ENCODE measurements around the gene VDAC1.
A peak's percentile ranks its signal among the peaks of the same experiment; 100 is the strongest.

The VDAC1 gene, protein sequence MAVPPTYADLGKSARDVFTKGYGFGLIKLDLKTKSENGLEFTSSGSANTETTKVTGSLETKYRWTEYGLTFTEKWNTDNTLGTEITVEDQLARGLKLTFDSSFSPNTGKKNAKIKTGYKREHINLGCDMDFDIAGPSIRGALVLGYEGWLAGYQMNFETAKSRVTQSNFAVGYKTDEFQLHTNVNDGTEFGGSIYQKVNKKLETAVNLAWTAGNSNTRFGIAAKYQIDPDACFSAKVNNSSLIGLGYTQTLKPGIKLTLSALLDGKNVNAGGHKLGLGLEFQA

DNA sequence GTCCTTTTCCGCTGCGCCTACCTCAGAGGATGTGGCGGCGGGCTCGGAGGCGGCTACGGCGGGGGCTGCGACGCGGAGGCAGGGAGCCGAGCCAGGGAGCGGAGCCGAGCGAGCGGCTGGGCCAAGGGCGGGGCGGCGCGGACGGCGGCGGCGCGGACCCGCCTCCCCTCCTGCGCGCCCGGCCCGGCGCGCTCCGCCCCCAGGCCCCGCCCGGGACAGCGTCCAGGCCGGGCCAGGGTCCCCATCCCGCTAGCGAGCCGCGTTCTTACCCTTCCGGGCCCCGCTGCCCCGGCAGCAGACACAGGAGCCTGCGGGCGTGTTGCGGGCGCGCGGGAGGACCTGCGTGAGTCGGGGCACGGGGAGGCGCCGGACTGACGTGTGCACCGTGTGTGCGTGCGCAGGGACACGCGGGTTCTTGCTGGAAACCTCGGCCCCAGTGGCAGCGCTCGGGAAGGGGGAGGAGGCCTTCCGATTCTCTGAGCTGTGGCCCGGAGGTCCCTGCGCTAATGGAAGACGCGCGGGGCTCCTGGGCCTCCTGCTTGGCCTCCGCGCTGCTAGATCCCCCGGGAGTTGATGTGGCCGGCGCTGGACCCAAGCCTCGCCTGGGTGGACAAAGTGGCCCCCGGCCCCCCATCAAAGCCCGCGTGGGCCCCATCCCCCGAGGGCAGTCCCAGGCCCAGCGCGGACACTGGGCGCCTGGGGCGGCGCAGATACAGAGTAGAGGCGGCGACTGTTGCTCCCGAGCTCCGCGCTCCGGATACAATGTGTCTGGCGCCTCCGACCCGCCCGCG is at the start of gene VDAC1:
TSS of gene VDAC1 (minus strand) at position 350 of the 791 bp plus-strand sequence. CDS start 11,963 bp downstream, outside the sequence.
- H4K20me1 ChIP-seq, result peaks cover 36 to 43% (median 36%) of the 10 kb centered on the region in 11 experiments
- peak within 1 kb of the TSS; percentile 94 to 100 (median 99) for H3K9ac ChIP-seq
- H3K9me3 ChIP-seq (replicated peaks in 1 of 11), result no peaks in the 10 kb centered on the region
- peaks cover 26 to 33% (median 27%) of the 10 kb centered on the region in 11 experiments; a peak in 21 of 22 replicates for H3K36me3 ChIP-seq
- peak within 1 kb of the TSS; percentile 78 to 97 (median 88) for H3K4me3 ChIP-seq
- H3K27me3 ChIP-seq, result no peaks in the 10 kb centered on the region
- H3K4me1 ChIP-seq, result peaks cover 56 to 64% (median 58%) of the 10 kb centered on the region in 10 experiments
- TF ChIP-seq Cebpa-rat (IDR thresholded peaks at IDR 0.05), result no peak
- H3K4me2 ChIP-seq, result peak within 1 kb of the TSS; percentile 97 to 100 (median 99)
- H3K27ac ChIP-seq, result peak within 1 kb of the TSS; percentile 91 to 100 (median 99)

DNA sequence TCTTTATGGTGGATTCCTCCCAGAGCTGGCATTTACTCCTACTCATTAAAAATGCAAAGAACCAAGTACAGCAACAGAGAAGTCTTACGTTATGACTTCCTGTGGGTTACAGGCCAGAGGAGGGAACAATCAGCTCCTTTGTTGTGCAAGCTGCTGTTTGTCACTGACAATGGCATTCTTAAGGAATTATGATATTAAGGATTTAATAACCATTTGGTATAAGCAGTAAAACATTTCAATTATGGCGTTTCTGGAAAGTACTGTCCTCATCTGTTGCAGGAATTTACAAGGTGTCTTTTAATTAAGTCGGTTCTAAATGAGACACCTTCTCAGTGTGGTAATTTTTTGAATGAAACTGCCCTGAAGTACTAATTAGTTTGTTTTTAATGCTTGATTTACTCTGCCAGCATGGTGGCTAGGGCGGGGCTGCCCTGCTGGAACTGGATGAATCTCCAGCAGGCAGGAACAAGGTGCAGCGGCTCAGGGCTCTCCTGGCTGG is 49.1 kb upstream of the VDAC1 start:
- Histone ChIP-seq H3K4me1 (peaks cover 21 to 31% (median 25%) of the 10 kb centered on the region in 10 experiments), H3K27ac (peak overlapping the region in 8 of 11 experiments; percentile 10 to 59 (median 52); a peak in 12 of 22 replicates), H3K9me3 (replicated peaks in 1 of 11) (no peaks in the 10 kb centered on the region), H3K4me3 (no peak overlapping the region), H3K4me2 (peak overlapping the region; percentile 59 to 81 (median 78)), H4K20me1 (no peaks in the 10 kb centered on the region), H3K27me3 (no peaks in the 10 kb centered on the region), H3K36me3 (no peaks in the 10 kb centered on the region), H3K9ac (peak overlapping the region in 4 of 11 experiments; percentile 7 to 40 (median 22); a peak in 1 of 22 replicates)
- no peak for TF ChIP-seq Cebpa-rat (IDR thresholded peaks at IDR 0.05)

DNA sequence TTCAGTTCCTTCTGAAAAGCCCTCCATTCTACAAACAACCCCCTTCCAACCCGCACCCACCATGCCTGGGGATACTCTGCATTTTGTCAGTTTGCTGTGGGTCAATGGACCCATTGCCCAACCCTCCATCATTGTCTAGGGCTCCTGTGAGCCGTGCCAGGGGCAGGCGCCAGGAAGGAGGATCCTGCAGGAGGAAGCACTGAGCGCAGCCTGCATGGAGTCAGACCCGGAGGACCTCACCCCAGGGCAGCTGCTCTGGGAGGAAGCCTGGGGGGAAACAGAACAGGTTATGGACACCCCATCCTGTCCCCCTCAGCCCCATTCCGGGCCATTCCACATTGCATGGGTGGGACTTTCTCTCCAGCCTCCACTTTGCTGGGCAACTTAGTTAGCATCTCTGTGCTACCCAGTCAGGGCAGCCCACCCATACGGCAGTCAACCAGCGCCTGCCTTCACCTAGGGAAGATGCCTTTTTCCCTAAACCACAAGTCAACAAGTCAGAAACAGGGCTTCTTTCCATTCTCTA is 48.6 kb upstream of the VDAC1 start:
- no peaks in the 10 kb centered on the region for H3K9me3 ChIP-seq (replicated peaks in 1 of 11)
- H3K4me2 ChIP-seq, result peak overlapping the region; percentile 59 to 81 (median 78)
- H4K20me1 ChIP-seq, result no peaks in the 10 kb centered on the region
- no peak for TF ChIP-seq Cebpa-rat (IDR thresholded peaks at IDR 0.05)
- peaks cover 21 to 26% (median 22%) of the 10 kb centered on the region in 10 experiments for H3K4me1 ChIP-seq
- H3K27ac ChIP-seq, result peak overlapping the region in 5 of 11 experiments; percentile 5 to 53 (median 30); a peak in 4 of 22 replicates
- no peaks in the 10 kb centered on the region for H3K27me3 ChIP-seq
- H3K36me3 ChIP-seq, result no peaks in the 10 kb centered on the region
- peak overlapping the region in 1 of 11 experiments; percentile 40; a peak in 1 of 22 replicates for H3K9ac ChIP-seq
- no peak overlapping the region for H3K4me3 ChIP-seq

DNA sequence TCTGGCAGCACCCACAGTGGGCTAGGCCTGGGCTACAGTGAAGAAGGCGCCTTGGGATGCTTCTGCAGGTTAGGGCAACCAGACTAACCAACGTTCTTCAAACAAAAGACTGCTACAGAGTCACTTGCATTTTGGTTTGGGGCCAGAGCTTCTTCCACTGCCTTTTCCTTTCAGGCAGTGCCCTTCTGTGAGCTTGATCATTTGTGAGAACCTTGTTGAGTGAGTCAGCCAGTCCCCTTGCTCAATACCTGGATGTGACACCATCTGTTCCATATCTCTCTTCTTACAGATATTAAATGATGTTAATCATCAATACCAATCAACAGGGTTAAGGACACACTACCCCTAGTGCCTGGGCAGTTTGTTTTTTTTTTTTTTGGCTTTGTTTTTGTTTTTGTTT is 46.5 kb upstream of the VDAC1 start:
- H3K27me3 ChIP-seq, result no peaks in the 10 kb centered on the region
- H3K36me3 ChIP-seq, result no peaks in the 10 kb centered on the region
- H3K4me1 ChIP-seq, result peaks cover 21 to 36% (median 25%) of the 10 kb centered on the region in 10 experiments
- TF ChIP-seq Cebpa-rat (IDR thresholded peaks at IDR 0.05), result no peak
- H4K20me1 ChIP-seq, result no peaks in the 10 kb centered on the region
- no peak overlapping the region for H3K4me3 ChIP-seq
- no peak overlapping the region for H3K9ac ChIP-seq
- no peaks in the 10 kb centered on the region for H3K9me3 ChIP-seq (replicated peaks in 1 of 11)
- no peak overlapping the region for H3K4me2 ChIP-seq
- H3K27ac ChIP-seq, result no peak overlapping the region

DNA sequence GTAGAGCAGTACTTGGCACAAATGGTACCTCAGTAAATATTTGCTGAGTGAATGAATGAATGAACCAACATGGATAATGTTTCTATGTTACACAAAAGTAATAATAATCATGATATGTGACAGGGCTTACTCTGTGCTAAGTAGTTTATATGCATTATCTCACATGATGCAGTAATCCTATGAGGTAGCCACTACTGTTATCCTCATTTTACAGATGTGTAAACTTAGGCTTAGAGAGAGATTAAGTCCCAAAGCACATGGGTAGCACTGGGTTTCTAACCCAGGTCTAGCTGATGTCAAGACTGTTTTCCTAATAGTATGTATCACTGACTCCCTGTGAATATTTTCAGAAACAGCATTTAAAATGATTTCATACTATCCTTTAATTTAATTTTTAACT is 44.1 kb upstream of the VDAC1 start:
- no peak overlapping the region for H3K27ac ChIP-seq
- H3K4me2 ChIP-seq, result no peak overlapping the region
- no peaks in the 10 kb centered on the region for H3K9me3 ChIP-seq (replicated peaks in 1 of 11)
- H3K36me3 ChIP-seq, result no peaks in the 10 kb centered on the region
- no peaks in the 10 kb centered on the region for H3K27me3 ChIP-seq
- H3K4me3 ChIP-seq, result no peak overlapping the region
- H3K4me1 ChIP-seq, result peaks cover 11 to 29% (median 13%) of the 10 kb centered on the region in 10 experiments
- no peak for TF ChIP-seq Cebpa-rat (IDR thresholded peaks at IDR 0.05)
- no peaks in the 10 kb centered on the region for H4K20me1 ChIP-seq
- no peak overlapping the region for H3K9ac ChIP-seq

DNA sequence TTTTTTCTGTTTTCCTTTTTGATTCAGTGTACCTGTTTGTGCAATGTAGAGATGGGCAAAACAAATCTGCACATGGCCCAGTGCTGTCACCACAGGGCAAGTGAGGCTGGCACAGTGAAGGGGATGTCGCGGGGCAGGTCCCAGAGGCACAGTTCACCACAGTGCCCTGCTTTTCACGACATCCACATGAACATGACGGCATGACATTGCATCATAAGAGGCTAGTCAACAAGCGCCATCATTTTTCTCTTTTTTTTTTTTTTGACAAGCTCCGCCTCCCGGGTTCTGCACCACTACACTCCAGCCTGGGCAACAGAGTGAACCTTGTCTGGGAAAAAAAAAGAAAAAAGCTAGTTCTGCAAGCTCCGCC is 42.9 kb upstream of the VDAC1 start:
- no peak overlapping the region for H3K27ac ChIP-seq
- no peaks in the 10 kb centered on the region for H3K9me3 ChIP-seq (replicated peaks in 1 of 11)
- H4K20me1 ChIP-seq, result no peaks in the 10 kb centered on the region
- H3K4me1 ChIP-seq, result peaks cover 0 to 21% (median 5%) of the 10 kb centered on the region in 10 experiments; a peak in 14 of 20 replicates
- H3K36me3 ChIP-seq, result no peaks in the 10 kb centered on the region
- H3K4me2 ChIP-seq, result 0 out of 22 replicates have a peak overlapping the region, but pooled peaks of 1 of the 11 experiments have one; percentile 6
- no peak overlapping the region for H3K9ac ChIP-seq
- TF ChIP-seq Cebpa-rat (IDR thresholded peaks at IDR 0.05), result 0 out of 22 replicates have a peak, but pooled peaks of 2 of the 11 experiments have one; percentile 17 to 22
- no peak overlapping the region for H3K4me3 ChIP-seq
- H3K27me3 ChIP-seq, result no peaks in the 10 kb centered on the region

DNA sequence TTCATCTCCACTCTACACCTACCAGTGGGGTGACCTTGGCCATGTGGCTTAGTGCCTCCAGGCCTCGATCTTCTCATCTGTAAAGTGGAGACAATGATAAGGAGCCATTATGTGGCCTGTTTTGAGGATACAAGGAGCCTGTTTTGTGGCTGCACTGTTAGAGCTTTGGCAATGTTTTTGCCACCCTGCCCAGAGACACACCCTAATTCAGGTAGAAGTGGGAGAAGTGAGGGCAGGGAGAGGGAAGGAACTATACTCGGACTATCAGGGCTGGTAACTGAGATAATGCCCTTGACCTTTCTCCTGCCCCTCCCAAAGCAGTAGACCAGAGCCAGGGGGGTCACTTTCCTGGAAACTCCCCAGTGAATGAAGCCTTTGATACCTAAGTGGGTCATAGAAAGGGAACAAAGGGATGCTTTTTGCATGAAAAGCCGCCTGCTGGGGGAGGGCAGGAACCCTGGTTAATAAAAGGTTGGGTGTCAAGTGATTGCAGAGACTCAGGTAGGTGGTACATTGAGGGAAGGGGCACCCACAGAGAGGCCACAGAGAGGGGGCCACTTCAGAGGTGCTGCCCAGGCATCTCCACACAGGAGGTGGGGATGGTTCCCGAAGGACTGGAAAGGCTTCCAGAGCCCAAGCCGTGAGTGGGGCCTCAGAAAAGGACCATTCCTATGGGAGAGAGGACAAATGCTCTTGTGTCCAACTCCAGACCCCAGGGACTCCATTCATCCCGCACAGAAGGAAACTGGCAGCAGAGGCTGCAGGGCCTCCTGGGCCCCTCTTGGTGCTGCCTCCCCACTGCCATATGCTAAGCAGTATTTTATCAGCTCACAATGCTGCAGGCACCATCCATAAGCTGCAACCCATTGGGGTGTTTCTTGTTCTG is 42.3 kb upstream of the VDAC1 start:
- peaks cover 0 to 21% (median 5%) of the 10 kb centered on the region in 10 experiments; a peak in 11 of 20 replicates for H3K4me1 ChIP-seq
- no peak overlapping the region for H3K9ac ChIP-seq
- no peak overlapping the region for H3K27ac ChIP-seq
- H3K36me3 ChIP-seq, result no peaks in the 10 kb centered on the region
- no peaks in the 10 kb centered on the region for H3K27me3 ChIP-seq
- H4K20me1 ChIP-seq, result no peaks in the 10 kb centered on the region
- H3K4me3 ChIP-seq, result no peak overlapping the region
- 0 out of 22 replicates have a peak overlapping the region, but pooled peaks of 1 of the 11 experiments have one; percentile 6 for H3K4me2 ChIP-seq
- H3K9me3 ChIP-seq (replicated peaks in 1 of 11), result no peaks in the 10 kb centered on the region
- TF ChIP-seq Cebpa-rat (IDR thresholded peaks at IDR 0.05), result no peak

DNA sequence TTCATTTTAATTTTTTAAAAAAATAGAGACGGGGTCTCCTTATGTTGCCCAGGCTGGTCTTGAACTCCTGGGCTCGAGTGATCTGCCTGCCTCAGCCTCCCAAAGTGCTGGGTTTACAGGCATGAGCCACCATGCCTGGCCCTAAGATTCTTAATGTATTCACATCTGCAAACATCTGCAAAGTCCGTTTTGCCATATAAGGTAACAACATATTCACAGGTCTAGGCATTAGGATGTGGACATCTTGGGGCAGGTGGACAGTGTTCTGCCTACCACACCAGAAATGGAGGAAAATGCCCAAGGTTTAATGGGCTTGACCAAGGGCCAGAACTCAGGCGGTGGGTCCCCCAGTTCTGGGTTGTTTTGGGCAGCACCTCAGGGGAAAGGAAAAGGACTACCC is 41.6 kb upstream of the VDAC1 start:
- Histone ChIP-seq H4K20me1 (no peaks in the 10 kb centered on the region), H3K27ac (no peak overlapping the region), H3K9ac (no peak overlapping the region), H3K4me1 (peaks cover 0 to 21% (median 5%) of the 10 kb centered on the region in 10 experiments; a peak in 11 of 20 replicates), H3K27me3 (no peaks in the 10 kb centered on the region), H3K4me2 (no peak overlapping the region), H3K36me3 (no peaks in the 10 kb centered on the region), H3K4me3 (no peak overlapping the region), H3K9me3 (replicated peaks in 1 of 11) (no peaks in the 10 kb centered on the region)
- no peak for TF ChIP-seq Cebpa-rat (IDR thresholded peaks at IDR 0.05)
